ENCODE results near the gene CTF1. TPM values are rescaled to one million over a fixed set of nuclear protein-coding genes. Genes with fewer than 3 reads are reported as not detected.

CTF1 gene
- total and polyA plus RNA-seq, 4 donors: 0.19 to 0.75 (median 0.35) TPM; not detected in 1

DNA sequence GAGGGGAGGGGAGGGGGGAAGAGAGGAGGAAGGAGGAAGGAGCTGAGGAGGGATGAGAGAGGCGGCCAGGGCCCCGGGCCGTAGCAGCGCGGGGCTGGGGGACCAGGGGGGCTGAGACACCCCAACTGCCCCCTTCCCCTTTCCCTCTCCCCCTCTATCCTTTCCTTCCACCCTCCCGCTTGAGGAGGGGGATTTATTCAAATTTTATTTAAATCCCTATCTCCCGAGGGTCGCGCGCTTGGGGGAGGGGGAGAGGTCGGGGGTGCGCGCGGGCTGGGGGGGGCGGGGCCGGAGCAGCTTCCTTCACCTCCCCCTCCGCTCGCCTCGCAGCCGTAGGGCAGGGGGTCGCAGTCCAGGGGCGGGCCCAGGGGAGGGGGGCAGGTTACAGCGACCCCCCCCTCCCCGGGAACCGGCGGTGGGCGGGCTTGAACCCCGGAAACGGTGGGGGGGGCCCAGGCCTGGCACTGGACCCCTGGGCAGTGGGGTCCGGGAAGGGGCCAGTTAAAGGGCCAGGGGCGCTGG is 27.2 kb downstream of the CTF1 start, which contains the start of gene FBXL19:
FBXL19 (plus strand) TSS at position 19 of the 522 bp plus-strand sequence. CDS start 2,183 bp downstream, outside the sequence.
- peak; percentile 50 for DNase-seq (ENCODE audit: low spot score)
- under 1% methylated on average over 31 of the region's 31 CpGs for WGBS

GRCh38 chr16:30924076-30924912 is 27.9 kb downstream of the CTF1 start:
- H3K36me3 ChIP-seq (ENCODE audit: control insufficient read depth in 4 of 4, insufficient read depth in 3 of 4, low read depth in 1 of 4, low read length in 3 of 4): no peaks in the 10 kb centered on the region
- peaks cover 4 to 9% (median 8%) of the 10 kb centered on the region in 4 donors for H3K4me1 ChIP-seq (ENCODE audit: control insufficient read depth in 4 of 4, insufficient read depth in 4 of 4, low read length in 3 of 4)
- H3K9me3 ChIP-seq (ENCODE audit: control insufficient read depth in 4 of 4, low read length in 3 of 4): no peaks in the 10 kb centered on the region
- H3K27me3 ChIP-seq (ENCODE audit: control insufficient read depth in 4 of 4, insufficient read depth in 4 of 4, low read length in 3 of 4): no peaks in the 10 kb centered on the region
- TF ChIP-seq, protein P1, sequence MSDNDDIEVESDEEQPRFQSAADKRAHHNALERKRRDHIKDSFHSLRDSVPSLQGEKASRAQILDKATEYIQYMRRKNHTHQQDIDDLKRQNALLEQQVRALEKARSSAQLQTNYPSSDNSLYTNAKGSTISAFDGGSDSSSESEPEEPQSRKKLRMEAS (IDR thresholded peaks at IDR 0.05): no peak
- TF ChIP-seq YY1 (IDR thresholded peaks at IDR 0.05): no peak
- no peak for TF ChIP-seq HNF4G (IDR thresholded peaks at IDR 0.05)
- TF ChIP-seq EGR1 (IDR thresholded peaks at IDR 0.05; ENCODE audit: low read depth in 2 of 2): no peak
- no peak for TF ChIP-seq HNF4A (conservative IDR thresholded peaks at IDR 0.05)
- no peak for TF ChIP-seq FOXA2 (IDR thresholded peaks at IDR 0.05)
- TF ChIP-seq, protein P2, sequence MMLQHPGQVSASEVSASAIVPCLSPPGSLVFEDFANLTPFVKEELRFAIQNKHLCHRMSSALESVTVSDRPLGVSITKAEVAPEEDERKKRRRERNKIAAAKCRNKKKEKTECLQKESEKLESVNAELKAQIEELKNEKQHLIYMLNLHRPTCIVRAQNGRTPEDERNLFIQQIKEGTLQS (IDR thresholded peaks at IDR 0.05): no peak
- H3K27ac ChIP-seq (ENCODE audit: low read depth in 1 of 2, low read length in 2 of 2): peak overlapping the region in 1 of 2 donors; percentile 25
- peak overlapping the region in 1 of 3 donors; percentile 72 for H3K4me3 ChIP-seq (ENCODE audit: low read depth in 1 of 3, low read length in 3 of 3)
- no peak for DNase-seq (ENCODE audit: low spot score)
- no peak overlapping the region for H3K9ac ChIP-seq (ENCODE audit: low read depth in 1 of 2, low read length in 2 of 2)
- 18% methylated on average over 53 of the region's 53 CpGs for WGBS

More for the DNA sequence above, 27.2 kb downstream of the CTF1 start, which contains the start of gene FBXL19:
- Histone ChIP-seq H3K27me3 (ENCODE audit: control insufficient read depth in 4 of 4, insufficient read depth in 4 of 4, low read length in 3 of 4) (no peaks in the 10 kb centered on the region), H3K9me3 (ENCODE audit: control insufficient read depth in 4 of 4, low read length in 3 of 4) (no peaks in the 10 kb centered on the region), H3K36me3 (ENCODE audit: control insufficient read depth in 4 of 4, insufficient read depth in 3 of 4, low read depth in 1 of 4, low read length in 3 of 4) (no peaks in the 10 kb centered on the region), H3K9ac (ENCODE audit: low read depth in 1 of 2, low read length in 2 of 2) (peak within 1 kb of the TSS; percentile 74 to 79), H3K4me1 (ENCODE audit: control insufficient read depth in 4 of 4, insufficient read depth in 4 of 4, low read length in 3 of 4) (peaks cover 4 to 9% (median 8%) of the 10 kb centered on the region in 4 donors), H3K4me3 (ENCODE audit: low read depth in 1 of 3, low read length in 3 of 3) (peak within 1 kb of the TSS; percentile 72 to 86 (median 80)), H3K27ac (ENCODE audit: low read depth in 1 of 2, low read length in 2 of 2) (peak within 1 kb of the TSS; percentile 96 to 98)
- TF ChIP-seq, protein P3, sequence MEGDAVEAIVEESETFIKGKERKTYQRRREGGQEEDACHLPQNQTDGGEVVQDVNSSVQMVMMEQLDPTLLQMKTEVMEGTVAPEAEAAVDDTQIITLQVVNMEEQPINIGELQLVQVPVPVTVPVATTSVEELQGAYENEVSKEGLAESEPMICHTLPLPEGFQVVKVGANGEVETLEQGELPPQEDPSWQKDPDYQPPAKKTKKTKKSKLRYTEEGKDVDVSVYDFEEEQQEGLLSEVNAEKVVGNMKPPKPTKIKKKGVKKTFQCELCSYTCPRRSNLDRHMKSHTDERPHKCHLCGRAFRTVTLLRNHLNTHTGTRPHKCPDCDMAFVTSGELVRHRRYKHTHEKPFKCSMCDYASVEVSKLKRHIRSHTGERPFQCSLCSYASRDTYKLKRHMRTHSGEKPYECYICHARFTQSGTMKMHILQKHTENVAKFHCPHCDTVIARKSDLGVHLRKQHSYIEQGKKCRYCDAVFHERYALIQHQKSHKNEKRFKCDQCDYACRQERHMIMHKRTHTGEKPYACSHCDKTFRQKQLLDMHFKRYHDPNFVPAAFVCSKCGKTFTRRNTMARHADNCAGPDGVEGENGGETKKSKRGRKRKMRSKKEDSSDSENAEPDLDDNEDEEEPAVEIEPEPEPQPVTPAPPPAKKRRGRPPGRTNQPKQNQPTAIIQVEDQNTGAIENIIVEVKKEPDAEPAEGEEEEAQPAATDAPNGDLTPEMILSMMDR (IDR thresholded peaks at IDR 0.05; ENCODE audit: low read depth, low read length, missing input control): no peak
- TF ChIP-seq EGR1 (IDR thresholded peaks at IDR 0.05; ENCODE audit: low read depth in 2 of 2): no peak

GRCh38 chr16:30924913-30925631 is 28.7 kb downstream of the CTF1 start:
- Histone ChIP-seq H3K4me3 (ENCODE audit: low read depth in 1 of 3, low read length in 3 of 3) (no peak overlapping the region), H3K4me1 (ENCODE audit: control insufficient read depth in 4 of 4, insufficient read depth in 4 of 4, low read length in 3 of 4) (peaks cover 4 to 9% (median 8%) of the 10 kb centered on the region in 4 donors), H3K27me3 (ENCODE audit: control insufficient read depth in 4 of 4, insufficient read depth in 4 of 4, low read length in 3 of 4) (no peaks in the 10 kb centered on the region), H3K36me3 (ENCODE audit: control insufficient read depth in 4 of 4, insufficient read depth in 3 of 4, low read depth in 1 of 4, low read length in 3 of 4) (peaks cover 0 to 1% (median 0%) of the 10 kb centered on the region in 4 donors), H3K27ac (ENCODE audit: low read depth in 1 of 2, low read length in 2 of 2) (no peak overlapping the region), H3K9me3 (ENCODE audit: control insufficient read depth in 4 of 4, low read length in 3 of 4) (no peaks in the 10 kb centered on the region), H3K9ac (ENCODE audit: low read depth in 1 of 2, low read length in 2 of 2) (no peak overlapping the region)
- no peak for DNase-seq (ENCODE audit: low spot score)
- 84% methylated on average over 11 of the region's 11 CpGs for WGBS
- TF ChIP-seq HNF4A (conservative IDR thresholded peaks at IDR 0.05): no peak
- TF ChIP-seq FOXA2 (IDR thresholded peaks at IDR 0.05): no peak
- TF ChIP-seq RXRA (IDR thresholded peaks at IDR 0.05): no peak
- no peak for TF ChIP-seq NR2F2 (IDR thresholded peaks at IDR 0.05)
- TF ChIP-seq, protein P4, sequence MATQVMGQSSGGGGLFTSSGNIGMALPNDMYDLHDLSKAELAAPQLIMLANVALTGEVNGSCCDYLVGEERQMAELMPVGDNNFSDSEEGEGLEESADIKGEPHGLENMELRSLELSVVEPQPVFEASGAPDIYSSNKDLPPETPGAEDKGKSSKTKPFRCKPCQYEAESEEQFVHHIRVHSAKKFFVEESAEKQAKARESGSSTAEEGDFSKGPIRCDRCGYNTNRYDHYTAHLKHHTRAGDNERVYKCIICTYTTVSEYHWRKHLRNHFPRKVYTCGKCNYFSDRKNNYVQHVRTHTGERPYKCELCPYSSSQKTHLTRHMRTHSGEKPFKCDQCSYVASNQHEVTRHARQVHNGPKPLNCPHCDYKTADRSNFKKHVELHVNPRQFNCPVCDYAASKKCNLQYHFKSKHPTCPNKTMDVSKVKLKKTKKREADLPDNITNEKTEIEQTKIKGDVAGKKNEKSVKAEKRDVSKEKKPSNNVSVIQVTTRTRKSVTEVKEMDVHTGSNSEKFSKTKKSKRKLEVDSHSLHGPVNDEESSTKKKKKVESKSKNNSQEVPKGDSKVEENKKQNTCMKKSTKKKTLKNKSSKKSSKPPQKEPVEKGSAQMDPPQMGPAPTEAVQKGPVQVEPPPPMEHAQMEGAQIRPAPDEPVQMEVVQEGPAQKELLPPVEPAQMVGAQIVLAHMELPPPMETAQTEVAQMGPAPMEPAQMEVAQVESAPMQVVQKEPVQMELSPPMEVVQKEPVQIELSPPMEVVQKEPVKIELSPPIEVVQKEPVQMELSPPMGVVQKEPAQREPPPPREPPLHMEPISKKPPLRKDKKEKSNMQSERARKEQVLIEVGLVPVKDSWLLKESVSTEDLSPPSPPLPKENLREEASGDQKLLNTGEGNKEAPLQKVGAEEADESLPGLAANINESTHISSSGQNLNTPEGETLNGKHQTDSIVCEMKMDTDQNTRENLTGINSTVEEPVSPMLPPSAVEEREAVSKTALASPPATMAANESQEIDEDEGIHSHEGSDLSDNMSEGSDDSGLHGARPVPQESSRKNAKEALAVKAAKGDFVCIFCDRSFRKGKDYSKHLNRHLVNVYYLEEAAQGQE (IDR thresholded peaks at IDR 0.05): no peak
- TF ChIP-seq EGR1 (IDR thresholded peaks at IDR 0.05; ENCODE audit: low read depth in 2 of 2): no peak
- no peak for TF ChIP-seq RAD21 (IDR thresholded peaks at IDR 0.05)
- no peak for TF ChIP-seq HNF4G (IDR thresholded peaks at IDR 0.05)
- TF ChIP-seq FOXA1 (IDR thresholded peaks at IDR 0.05): no peak
- TF ChIP-seq JUND (IDR thresholded peaks at IDR 0.05): no peak
- TF ChIP-seq, protein P3 (IDR thresholded peaks at IDR 0.05; ENCODE audit: low read depth, low read length, missing input control): no peak
- TF ChIP-seq, protein P2 (IDR thresholded peaks at IDR 0.05): no peak
